Peyer's patch (tissue), 4 donors: Measurements from ENCODE around the gene LRCH4. TPM values are rescaled to one million over a fixed set of nuclear protein-coding genes. Genes with fewer than 3 reads are reported as not detected.
A peak's percentile ranks its signal among the peaks of the same experiment; 100 is the strongest.
"Not testable (repeated sequence)": the region's sequence is repeated elsewhere in the genome, so short reads cannot be mapped to it uniquely, and the experiment has no call there.

Experiments used
- DNase-seq, 3 donors: peaks; one replicate each; pipeline ENCODE4 v3.0.0-alpha.2; 2017 to 2019
- H3K27ac ChIP-seq, 4 donors: fragments of 200-600 bp; sonication (generic); one replicate each; pipeline ENCODE4 v1.5.1; 2016 to 2019
- H3K27me3 ChIP-seq, 2 donors: fragments of 200-600 bp; sonication (generic); one replicate each; pipeline ENCODE4 v1.5.1; 2019
- H3K36me3 ChIP-seq, 3 donors: fragments of 200-600 bp; sonication (generic); one replicate each; pipeline ENCODE4 v1.5.1; 2016 to 2019
- H3K4me1 ChIP-seq, 4 donors: fragments of 200-600 bp; sonication (generic); one replicate each; pipeline ENCODE4 v1.5.1; 2016 to 2019
- H3K4me3 ChIP-seq, 4 donors: fragments of 200-600 bp; sonication (generic); 1 replicate in 3 of 4; 2 replicates in 1 of 4; pipeline ENCODE4 v1.5.1; 2016 to 2019; ENCODE audit warnings: mild to moderate bottlenecking in 1 of 4
- H3K9me3 ChIP-seq, 4 donors: fragments of 200-600 bp; sonication (generic); one replicate each; pipeline ENCODE4 v1.5.1; 2016 to 2019; ENCODE audit warnings: mild to moderate bottlenecking in 1 of 4
- POLR2A ChIP-seq, 2 donors: fragments of 450-650 bp; IDR thresholded peaks; one replicate each; pipeline ENCODE4 v1.5.1; 2017; ENCODE audit warnings: antibody characterized with exemption in 2 of 2, mild to moderate bottlenecking in 2 of 2, moderate library complexity in 2 of 2
- total RNA-seq, 4 donors: library from RNA; depleted of rRNA; stranded (reverse); fragments of >200 nt; gene quantifications; one replicate each; pipeline ENCODE4 v1.1.0, GENCODE V29; 2016
- TF ChIP-seq, protein P1 (sequence below), 6 experiments: fragments of 450-650 bp in 4 of 6; fragments of 200-600 bp in 2 of 6; sonication (generic) in 1 of 6; IDR thresholded peaks; one replicate each; pipeline ENCODE4 v1.5.1; 2017 to 2019; ENCODE audit warnings: antibody characterized with exemption in 6 of 6, mild to moderate bottlenecking in 3 of 6, moderate library complexity in 1 of 6

The LRCH4 gene
- total RNA-seq, 4 donors from 2014 or later: 76.7 to 232 (median 156) TPM

- Histone ChIP-seq H3K4me3 (no peak overlapping the region), H3K9me3 (no peaks in the 10 kb centered on the region), H3K27me3 (no peaks in the 10 kb centered on the region), H3K36me3 (peaks cover 0 to 84% (median 0%) of the 10 kb centered on the region in 3 donors), H3K4me1 (peaks cover under 1 to 19% (median 10%) of the 10 kb centered on the region in 4 donors), H3K27ac (no peak overlapping the region)
- TF ChIP-seq, protein P1, sequence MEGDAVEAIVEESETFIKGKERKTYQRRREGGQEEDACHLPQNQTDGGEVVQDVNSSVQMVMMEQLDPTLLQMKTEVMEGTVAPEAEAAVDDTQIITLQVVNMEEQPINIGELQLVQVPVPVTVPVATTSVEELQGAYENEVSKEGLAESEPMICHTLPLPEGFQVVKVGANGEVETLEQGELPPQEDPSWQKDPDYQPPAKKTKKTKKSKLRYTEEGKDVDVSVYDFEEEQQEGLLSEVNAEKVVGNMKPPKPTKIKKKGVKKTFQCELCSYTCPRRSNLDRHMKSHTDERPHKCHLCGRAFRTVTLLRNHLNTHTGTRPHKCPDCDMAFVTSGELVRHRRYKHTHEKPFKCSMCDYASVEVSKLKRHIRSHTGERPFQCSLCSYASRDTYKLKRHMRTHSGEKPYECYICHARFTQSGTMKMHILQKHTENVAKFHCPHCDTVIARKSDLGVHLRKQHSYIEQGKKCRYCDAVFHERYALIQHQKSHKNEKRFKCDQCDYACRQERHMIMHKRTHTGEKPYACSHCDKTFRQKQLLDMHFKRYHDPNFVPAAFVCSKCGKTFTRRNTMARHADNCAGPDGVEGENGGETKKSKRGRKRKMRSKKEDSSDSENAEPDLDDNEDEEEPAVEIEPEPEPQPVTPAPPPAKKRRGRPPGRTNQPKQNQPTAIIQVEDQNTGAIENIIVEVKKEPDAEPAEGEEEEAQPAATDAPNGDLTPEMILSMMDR (IDR thresholded peaks at IDR 0.05): no peak
- TF ChIP-seq POLR2A (IDR thresholded peaks at IDR 0.05): no peak
- DNase-seq: no peak
These were observed 33.4 kb downstream of the LRCH4 start for GRCh38 chr7:100552532-100552931.

GRCh38 chr7:100548446-100548845 lies 37.5 kb downstream of the LRCH4 start:
- peaks cover 5 to 53% (median 29%) of the 10 kb centered on the region in 4 donors for H3K4me1 ChIP-seq
- peak overlapping the region; percentile 75 to 91 (median 81) for H3K27ac ChIP-seq
- not testable (repeated sequence) for DNase-seq, H3K4me3 ChIP-seq, H3K27me3 ChIP-seq, H3K9me3 ChIP-seq
- H3K36me3 ChIP-seq: peaks cover 0 to 50% (median 0%) of the 10 kb centered on the region in 3 donors

- H3K4me1 ChIP-seq: peaks cover 5 to 59% (median 29%) of the 10 kb centered on the region in 4 donors
These were observed 38.1 kb downstream of the LRCH4 start for GRCh38 chr7:100547872-100548271.

GRCh38 chr7:100546926-100547800 lies 38.8 kb downstream of the LRCH4 start:
- DNase-seq: no peak
- no peak for TF ChIP-seq POLR2A (IDR thresholded peaks at IDR 0.05)
- TF ChIP-seq, protein P1 (IDR thresholded peaks at IDR 0.05): no peak
- Histone ChIP-seq H3K27me3 (no peaks in the 10 kb centered on the region), H3K36me3 (peaks cover 0 to 37% (median 0%) of the 10 kb centered on the region in 3 donors), H3K27ac (peak overlapping the region; percentile 75 to 91 (median 81)), H3K4me1 (peaks cover 5 to 65% (median 31%) of the 10 kb centered on the region in 4 donors), H3K4me3 (peak overlapping the region in 1 of 4 donors; percentile 4), H3K9me3 (no peaks in the 10 kb centered on the region)

More at GRCh38 chr7:100547872-100548271, 38.1 kb downstream of the LRCH4 start:
- Histone ChIP-seq H3K27me3 (no peaks in the 10 kb centered on the region), H3K4me3 (no peak overlapping the region), H3K27ac (peak overlapping the region; percentile 75 to 91 (median 81)), H3K9me3 (no peaks in the 10 kb centered on the region), H3K36me3 (peaks cover 0 to 44% (median 0%) of the 10 kb centered on the region in 3 donors)
- no peak for TF ChIP-seq POLR2A (IDR thresholded peaks at IDR 0.05)
- TF ChIP-seq, protein P1 (IDR thresholded peaks at IDR 0.05): peak in 2 of 6 experiments; percentile 16 to 19
- no peak for DNase-seq

- Histone ChIP-seq H3K9me3 (no peaks in the 10 kb centered on the region), H3K36me3 (peaks cover 0 to 29% (median 0%) of the 10 kb centered on the region in 3 donors), H3K27me3 (no peaks in the 10 kb centered on the region), H3K27ac (peak overlapping the region; percentile 75 to 91 (median 81)), H3K4me1 (peaks cover 5 to 73% (median 31%) of the 10 kb centered on the region in 4 donors), H3K4me3 (peak overlapping the region in 1 of 4 donors; percentile 4)
- peak in 1 of 2 donors; percentile 19 for TF ChIP-seq POLR2A (IDR thresholded peaks at IDR 0.05)
- TF ChIP-seq, protein P1 (IDR thresholded peaks at IDR 0.05): no peak
- no peak for DNase-seq
These were observed 39.6 kb downstream of the LRCH4 start for GRCh38 chr7:100546129-100546925.
